ENCODE data around the gene GRIN2A. TPM values are rescaled to one million over a fixed set of nuclear protein-coding genes. Genes with fewer than 3 reads are reported as not detected.

The GRIN2A gene
- total and polyA plus RNA-seq, 3 donors from 2014 or later, result 7.0 to 20.3 (median 10.4) TPM

- intact Hi-C loops (cut with DNase I; ENCODE audit: low total_unique reads), result no loop called here
- no peak for TF ChIP-seq POLR2A (IDR thresholded peaks at IDR 0.05)
- TF ChIP-seq CTCF (IDR thresholded peaks at IDR 0.05), result no peak
- Histone ChIP-seq H3K4me3 (no peak overlapping the region), H3K36me3 (ENCODE audit: low read depth, missing control alignments) (no peaks in the 10 kb centered on the region), H3K27me3 (no peaks in the 10 kb centered on the region), H3K27ac (no peak overlapping the region), H3K9me3 (no peaks in the 10 kb centered on the region), H3K4me1 (no peaks in the 10 kb centered on the region)
- DNase-seq, result no peak
- 85 to 92% methylated on average over 4 of the region's 4 CpGs for WGBS, 2 donors
These were observed 424.5 kb downstream of the GRIN2A start for GRCh38 chr16:9757687-9758086.

- H3K27ac ChIP-seq, result no peak overlapping the region
- intact Hi-C loops (cut with DNase I; ENCODE audit: low total_unique reads), result no loop called here
- H3K36me3 ChIP-seq (ENCODE audit: low read depth, missing control alignments), result no peaks in the 10 kb centered on the region
- 87 to 95% methylated on average over 4 of the region's 4 CpGs for WGBS, 2 donors
- no peak overlapping the region for H3K4me3 ChIP-seq
- H3K9me3 ChIP-seq, result no peaks in the 10 kb centered on the region
- DNase-seq, result no peak
- no peaks in the 10 kb centered on the region for H3K4me1 ChIP-seq
- TF ChIP-seq POLR2A (IDR thresholded peaks at IDR 0.05) (no peak), CTCF (IDR thresholded peaks at IDR 0.05) (no peak)
- H3K27me3 ChIP-seq, result no peaks in the 10 kb centered on the region
These were observed 425.8 kb downstream of the GRIN2A start for GRCh38 chr16:9756434-9756833.

GRCh38 chr16:9755081-9755480, 427.1 kb downstream of the GRIN2A start:
- Histone ChIP-seq H3K4me3 (no peak overlapping the region), H3K36me3 (ENCODE audit: low read depth, missing control alignments) (no peaks in the 10 kb centered on the region), H3K27ac (no peak overlapping the region), H3K9me3 (no peaks in the 10 kb centered on the region), H3K4me1 (no peaks in the 10 kb centered on the region), H3K27me3 (no peaks in the 10 kb centered on the region)
- WGBS, 2 donors, result 47% methylated on average over 4 of the region's 4 CpGs
- no peak for DNase-seq
- TF ChIP-seq CTCF (IDR thresholded peaks at IDR 0.05), result no peak
- no peak for TF ChIP-seq POLR2A (IDR thresholded peaks at IDR 0.05)
- intact Hi-C loops (cut with DNase I; ENCODE audit: low total_unique reads), result no loop called here

- Histone ChIP-seq H3K9me3 (no peaks in the 10 kb centered on the region), H3K4me3 (no peak overlapping the region), H3K27me3 (no peaks in the 10 kb centered on the region), H3K4me1 (no peaks in the 10 kb centered on the region), H3K36me3 (ENCODE audit: low read depth, missing control alignments) (no peaks in the 10 kb centered on the region), H3K27ac (no peak overlapping the region)
- DNase-seq, result no peak
- intact Hi-C loops (cut with DNase I; ENCODE audit: low total_unique reads), result no loop called here
- no peak for TF ChIP-seq POLR2A (IDR thresholded peaks at IDR 0.05)
- no peak for TF ChIP-seq CTCF (IDR thresholded peaks at IDR 0.05)
These were observed 440.5 kb downstream of the GRIN2A start for GRCh38 chr16:9741776-9742175.

GRCh38 chr16:9739301-9739700, 442.9 kb downstream of the GRIN2A start:
- WGBS, 2 donors, result 92% methylated on average over 6 of the region's 6 CpGs
- Histone ChIP-seq H3K27me3 (no peaks in the 10 kb centered on the region), H3K4me3 (no peak overlapping the region), H3K4me1 (no peaks in the 10 kb centered on the region), H3K36me3 (ENCODE audit: low read depth, missing control alignments) (no peaks in the 10 kb centered on the region), H3K27ac (no peak overlapping the region), H3K9me3 (no peaks in the 10 kb centered on the region)
- DNase-seq, result no peak
- TF ChIP-seq POLR2A (IDR thresholded peaks at IDR 0.05) (no peak), CTCF (IDR thresholded peaks at IDR 0.05) (no peak)
- intact Hi-C loops (cut with DNase I; ENCODE audit: low total_unique reads), result no loop called here
